Heart left ventricle (tissue), 16 donors: Measurements from ENCODE around the gene THSD4. TPM values are rescaled to one million over a fixed set of nuclear protein-coding genes. Genes with fewer than 3 reads are reported as not detected.

Source experiments
- ATAC-seq, 4 donors: fragments of 200-7000 bp; cut with Tn5 transposase; one replicate each; pipeline ENCODE4 v1.9.1; 2020 to 2022; ENCODE audit warnings: moderate library complexity in 4 of 4, mild to moderate bottlenecking in 3 of 4, moderate number of reproducible peaks in 1 of 4
- DNase-seq, 5 donors: peaks; one replicate each; pipeline ENCODE4 v3.0.0-alpha.2; 2020
- H3K27ac ChIP-seq, 12 donors: fragments of 200-600 bp; sonication (generic) in 4 of 12; one replicate each; pipeline versions ENCODE4 v1.5.0 to v1.8.0; 2016 to 2022; ENCODE audit warnings: mild to moderate bottlenecking in 2 of 12
- H3K27me3 ChIP-seq, 9 donors: fragments of 200-600 bp; sonication (generic) in 2 of 9; one replicate each; pipeline versions ENCODE4 v1.5.1 to v1.8.0; 2016 to 2022; ENCODE audit warnings: mild to moderate bottlenecking in 3 of 9
- H3K36me3 ChIP-seq, 9 donors: fragments of 200-600 bp; sonication (generic) in 2 of 9; one replicate each; pipeline versions ENCODE4 v1.5.0 to v1.8.0; 2018 to 2022; ENCODE audit warnings: mild to moderate bottlenecking in 2 of 9
- H3K4me1 ChIP-seq, 12 donors: fragments of 200-600 bp; sonication (generic) in 4 of 12; one replicate each; pipeline versions ENCODE4 v1.5.0 to v1.8.0; 2016 to 2022; ENCODE audit warnings: mild to moderate bottlenecking in 3 of 12
- H3K4me3 ChIP-seq, 12 donors: fragments of 200-600 bp; sonication (generic) in 4 of 12; one replicate each; pipeline versions ENCODE4 v1.5.0 to v1.8.0; 2017 to 2022; ENCODE audit warnings: mild to moderate bottlenecking in 9 of 12, moderate library complexity in 4 of 12
- H3K9me3 ChIP-seq, 12 donors: fragments of 200-600 bp; sonication (generic) in 4 of 12; one replicate each; pipeline versions ENCODE4 v1.5.0 to v1.8.0; 2016 to 2022; ENCODE audit warnings: mild to moderate bottlenecking in 1 of 12
- POLR2A ChIP-seq, 2 donors: fragments of 450-650 bp; IDR thresholded peaks; one replicate each; pipeline ENCODE4 v1.6.1; 2017; ENCODE audit warnings: antibody characterized with exemption in 2 of 2, mild to moderate bottlenecking in 2 of 2, moderate library complexity in 2 of 2
- WGBS, 4 donors: extraction: QIAGEN DNeasy Blood & Tissue Kit in 2 of 4; methylation state at CpG; one replicate each; pipeline versions ENCODE4 v1.1.5 to v1.1.7; 2013 to 2018; 5-methylcytosine and 5-hydroxymethylcytosine counted together
- intact Hi-C, 10 donors: fragments of 100-400 bp; cut with DNase I; formaldehyde crosslinking; loops; one replicate each; pipeline versions ENCODE4 v1.11.1 to v1.14.2; 2022
- polyA plus RNA-seq, 2 donors: library from polyadenylated mRNA; stranded (reverse); fragments of 200-250 nt; gene quantifications; one replicate each; pipeline ENCODE4 v1.2.3, GENCODE V29; 2013
- total RNA-seq, 9 donors: library from RNA; depleted of rRNA in 2 of 9; stranded (reverse); fragments of >200 nt in 2 of 9; fragmentation: NEBNext Ultra II Directional in 3 of 9; extraction: Animal tissue kit (Norgen Biotek cat#: 25700) in 3 of 9; gene quantifications; one replicate each; pipeline versions ENCODE4 v1.1.0 to v1.2.4, GENCODE V29; 2016 to 2023
- TF ChIP-seq, protein P1 (sequence below), 12 donors: fragments of 200-600 bp; sonication (generic) in 4 of 12; IDR thresholded peaks; one replicate each; pipeline versions ENCODE4 v1.5.0 to v1.8.0; 2018 to 2022; ENCODE audit warnings: antibody characterized with exemption in 12 of 12, mild to moderate bottlenecking in 5 of 12
- donor health status: ischemic (EF 13 %, LVEDD 7.1; RV severe dilation, severe dysfunction).
- donor health status: healthy with polysubstance abuse.
- donor health status: DM: no; HTN: yes; CAD: no.
- donor health status: DM: no; HTN: no; CAD: no.
- donor health status: ischemic (EF 25% LVEDD 6.9; RV normal size, moderate dysfunction).
- donor health status: ischemic (EF 25% LVEDD 5.7; RV mildly dilated, moderate dysfunction).
- donor health status: healthy.
- donor health status: DM: yes; HTN: yes; CAD: no.
- donor health status: ischemic (EF 35%, LVEDD 5.7; RV mildly dilated, moderate dysfunction).
- donor health status: nonischemic (EF 11% LVEDD 7.7; RV severe dilation, severe dysfunction).
- donor health status: DM: yes; HTN: yes; CAD: no.
- donor health status: PGD.
- donor health status: ischemic (EF 29% LVEDD 5.4; RV normal size, mild dysfunction).
- donor health status: nonischemic (EF 23%, LVEDD 6.1; RV moderate dilation, normal function).

The THSD4 gene
- total and polyA plus RNA-seq, 11 donors, result 32.6 to 206 (median 93.2) TPM

DNA sequence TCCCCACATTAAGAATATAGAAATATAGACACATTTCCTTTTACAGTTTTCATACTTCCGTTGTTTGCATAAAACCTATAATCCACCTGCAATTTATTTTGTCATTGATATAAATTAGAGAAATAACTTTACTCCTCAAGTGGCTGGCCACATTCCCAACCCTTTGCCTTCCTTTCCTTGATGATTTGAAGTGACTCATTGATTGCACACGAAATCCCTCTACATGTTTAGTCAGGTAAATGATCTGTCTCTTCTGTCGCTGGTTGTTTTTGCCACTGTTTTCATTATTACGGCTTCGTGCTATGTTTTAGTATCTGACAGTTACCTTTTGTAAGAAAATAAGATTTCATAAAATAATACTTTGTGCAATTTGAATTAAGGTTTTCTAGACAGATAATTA lies 422.9 kb downstream of the THSD4 start:
- DNase-seq (no peak), ATAC-seq (no peak)
- intact Hi-C loops, result no loop called here

GRCh38 chr15:71541746-71542145 lies 426.5 kb downstream of the THSD4 start:
- intact Hi-C loops, result loop anchor here in 1 of 10 donors (10.0 kb wide), 1 partner anchor 87 kb away; no protein-coding TSS in a partner anchor
- Histone ChIP-seq H3K4me3 (no peak overlapping the region), H3K27ac (no peak overlapping the region), H3K9me3 (no peaks in the 10 kb centered on the region), H3K27me3 (no peaks in the 10 kb centered on the region), H3K36me3 (no peaks in the 10 kb centered on the region), H3K4me1 (peaks cover 0 to 11% (median 2%) of the 10 kb centered on the region in 12 donors)
- 60 to 64% (median 63%) methylated on average over 2 of the region's 2 CpGs for WGBS, 4 donors
- TF ChIP-seq, protein P1, sequence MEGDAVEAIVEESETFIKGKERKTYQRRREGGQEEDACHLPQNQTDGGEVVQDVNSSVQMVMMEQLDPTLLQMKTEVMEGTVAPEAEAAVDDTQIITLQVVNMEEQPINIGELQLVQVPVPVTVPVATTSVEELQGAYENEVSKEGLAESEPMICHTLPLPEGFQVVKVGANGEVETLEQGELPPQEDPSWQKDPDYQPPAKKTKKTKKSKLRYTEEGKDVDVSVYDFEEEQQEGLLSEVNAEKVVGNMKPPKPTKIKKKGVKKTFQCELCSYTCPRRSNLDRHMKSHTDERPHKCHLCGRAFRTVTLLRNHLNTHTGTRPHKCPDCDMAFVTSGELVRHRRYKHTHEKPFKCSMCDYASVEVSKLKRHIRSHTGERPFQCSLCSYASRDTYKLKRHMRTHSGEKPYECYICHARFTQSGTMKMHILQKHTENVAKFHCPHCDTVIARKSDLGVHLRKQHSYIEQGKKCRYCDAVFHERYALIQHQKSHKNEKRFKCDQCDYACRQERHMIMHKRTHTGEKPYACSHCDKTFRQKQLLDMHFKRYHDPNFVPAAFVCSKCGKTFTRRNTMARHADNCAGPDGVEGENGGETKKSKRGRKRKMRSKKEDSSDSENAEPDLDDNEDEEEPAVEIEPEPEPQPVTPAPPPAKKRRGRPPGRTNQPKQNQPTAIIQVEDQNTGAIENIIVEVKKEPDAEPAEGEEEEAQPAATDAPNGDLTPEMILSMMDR (IDR thresholded peaks at IDR 0.05), result no peak
- no peak for TF ChIP-seq POLR2A (IDR thresholded peaks at IDR 0.05)
- ATAC-seq, result no peak
- no peak for DNase-seq

More for the DNA sequence above, 422.9 kb downstream of the THSD4 start:
- H3K4me1 ChIP-seq, result no peaks in the 10 kb centered on the region
- H3K27me3 ChIP-seq, result no peaks in the 10 kb centered on the region
- no peak overlapping the region for H3K27ac ChIP-seq
- H3K36me3 ChIP-seq, result no peaks in the 10 kb centered on the region
- H3K4me3 ChIP-seq, result no peak overlapping the region
- H3K9me3 ChIP-seq, result peaks cover 0 to under 1% (median 0%) of the 10 kb centered on the region in 12 donors
- TF ChIP-seq, protein P1 (IDR thresholded peaks at IDR 0.05), result no peak
- TF ChIP-seq POLR2A (IDR thresholded peaks at IDR 0.05), result no peak
- WGBS, 4 donors, result 90 to 95% (median 90%) methylated on average over 5 of the region's 5 CpGs

- H3K36me3 ChIP-seq, result no peaks in the 10 kb centered on the region
- TF ChIP-seq, protein P1 (IDR thresholded peaks at IDR 0.05), result no peak
- no peak for TF ChIP-seq POLR2A (IDR thresholded peaks at IDR 0.05)
- no peak overlapping the region for H3K4me3 ChIP-seq
- no peak overlapping the region for H3K27ac ChIP-seq
- H3K4me1 ChIP-seq, result peaks cover 0 to 21% (median 6%) of the 10 kb centered on the region in 12 donors
- no peaks in the 10 kb centered on the region for H3K27me3 ChIP-seq
- DNase-seq, result no peak
- ATAC-seq, result no peak
- intact Hi-C loops, result loop anchor here in 1 of 10 donors (10.0 kb wide), 1 partner anchor 88 kb away; no protein-coding TSS in a partner anchor
- H3K9me3 ChIP-seq, result no peaks in the 10 kb centered on the region
Measured at GRCh38 chr15:71542836-71543235, 427.6 kb downstream of the THSD4 start.

- TF ChIP-seq, protein P1 (IDR thresholded peaks at IDR 0.05), result no peak
- no peak for TF ChIP-seq POLR2A (IDR thresholded peaks at IDR 0.05)
- no peaks in the 10 kb centered on the region for H3K9me3 ChIP-seq
- H3K4me1 ChIP-seq, result peaks cover 0 to 24% (median 6%) of the 10 kb centered on the region in 12 donors
- no peak overlapping the region for H3K27ac ChIP-seq
- no peak for ATAC-seq
- intact Hi-C loops, result loop anchor here in 1 of 10 donors (10.0 kb wide), 1 partner anchor 89 kb away; no protein-coding TSS in a partner anchor
- DNase-seq, result no peak
- 81 to 87% (median 84%) methylated on average over 3 of the region's 3 CpGs for WGBS, 4 donors
- H3K36me3 ChIP-seq, result no peaks in the 10 kb centered on the region
- no peak overlapping the region for H3K4me3 ChIP-seq
- no peaks in the 10 kb centered on the region for H3K27me3 ChIP-seq
Measured at GRCh38 chr15:71543413-71543812, 428.1 kb downstream of the THSD4 start.
